Mesodermal cell (in vitro differentiated cells): Measurements from ENCODE around the gene RPS18.
"Not testable (repeated sequence)": the region's sequence is repeated elsewhere in the genome, so short reads cannot be mapped to it uniquely, and the experiment has no call there.

ENCODE experiments used
- H3K27ac ChIP-seq: 2 replicates; pipeline ENCODE4 v1.7.0; 2013; ENCODE audit warnings: mild to moderate bottlenecking, low read depth, low read length, moderate library complexity; ENCODE audit not compliant: severe bottlenecking
- H3K36me3 ChIP-seq: 2 replicates; pipeline ENCODE4 v1.7.1; 2013; ENCODE audit warnings: mild to moderate bottlenecking, low read length, moderate library complexity; ENCODE audit not compliant: control insufficient read depth, insufficient read depth
- H3K4me1 ChIP-seq: one replicate; pipeline ENCODE4 v1.7.1; 2013; ENCODE audit warnings: mild to moderate bottlenecking, low read length; ENCODE audit not compliant: insufficient read depth, control insufficient read depth, poor library complexity, severe bottlenecking
- H3K4me3 ChIP-seq: 2 replicates; pipeline ENCODE4 v1.7.0; 2013; ENCODE audit warnings: low read length, control low read depth, mild to moderate bottlenecking; ENCODE audit not compliant: insufficient read depth, poor library complexity, severe bottlenecking; ENCODE audit errors: extremely low read depth
- H3K9me3 ChIP-seq: 2 replicates; pipeline ENCODE4 v1.7.1; 2013; ENCODE audit warnings: mild to moderate bottlenecking, low read length, moderate library complexity; ENCODE audit not compliant: control insufficient read depth
- WGBS, 2 experiments: methylation state at CpG; one replicate each; pipeline ENCODE4 v1.1.5; 2013; ENCODE audit warnings: missing lambda C conversion rate in 2 of 2; ENCODE audit not compliant: insufficient coverage in 2 of 2; 5-methylcytosine and 5-hydroxymethylcytosine counted together

RPS18 gene

DNA sequence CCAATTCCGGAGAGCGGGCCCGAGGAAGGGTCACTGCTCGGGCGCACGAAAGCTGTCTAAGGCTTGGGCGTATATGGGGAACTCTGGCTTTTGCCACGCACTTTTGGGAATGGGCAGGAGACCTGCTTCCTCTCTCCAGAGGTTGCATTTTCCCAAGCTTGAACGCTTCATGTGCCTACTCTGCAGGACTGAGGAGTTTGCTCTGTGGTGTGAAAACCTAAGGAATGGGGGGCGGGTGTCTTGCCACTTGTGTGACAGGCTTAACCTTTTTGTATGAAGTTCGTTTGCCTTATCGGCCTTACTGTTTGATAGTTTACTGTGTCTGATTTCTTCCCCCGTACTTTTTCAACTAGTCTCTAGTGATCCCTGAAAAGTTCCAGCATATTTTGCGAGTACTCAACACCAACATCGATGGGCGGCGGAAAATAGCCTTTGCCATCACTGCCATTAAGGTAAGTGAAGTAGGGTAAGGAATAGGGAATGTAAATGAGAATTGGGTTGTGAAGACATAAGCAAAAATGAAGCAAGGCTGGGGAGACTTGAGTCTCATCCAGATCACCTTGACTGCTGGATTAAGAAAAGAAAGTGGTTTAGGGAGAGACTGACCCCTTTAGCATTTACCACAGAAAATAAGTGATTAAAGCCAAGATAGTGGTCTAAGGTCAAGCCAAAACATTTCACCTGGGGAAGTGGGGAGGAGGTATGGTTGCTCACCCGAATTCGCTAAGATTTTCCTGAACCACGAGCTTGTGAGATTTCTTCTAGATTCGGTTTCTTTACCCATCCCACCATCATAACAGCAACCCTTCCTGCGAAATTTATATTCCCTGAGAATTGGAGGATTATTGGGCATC, 627 bp downstream of the RPS18 start:
- WGBS, 2 experiments: 0% methylated on average over 2 to 15 of the region's 22 CpGs
- H3K36me3 ChIP-seq: peaks cover 68% of the 10 kb centered on the region

GRCh38 chr6:33273129-33273923, 1.5 kb downstream of the RPS18 start:
- Histone ChIP-seq H3K27ac (peak overlapping the region; percentile 43), H3K9me3 (no peaks in the 10 kb centered on the region), H3K4me3 (peak overlapping the region; percentile 69), H3K4me1 (peaks cover 25% of the 10 kb centered on the region), H3K36me3 (peaks cover 65% of the 10 kb centered on the region)
- 36 to 75% methylated on average over 5 to 6 of the region's 11 CpGs for WGBS, 2 experiments

More for the DNA sequence above, 627 bp downstream of the RPS18 start:
- Histone ChIP-seq H3K27ac (peak overlapping the region; percentile 94), H3K4me3 (peak overlapping the region; percentile 69), H3K4me1 (peaks cover 21% of the 10 kb centered on the region), H3K9me3 (no peaks in the 10 kb centered on the region)

DNA sequence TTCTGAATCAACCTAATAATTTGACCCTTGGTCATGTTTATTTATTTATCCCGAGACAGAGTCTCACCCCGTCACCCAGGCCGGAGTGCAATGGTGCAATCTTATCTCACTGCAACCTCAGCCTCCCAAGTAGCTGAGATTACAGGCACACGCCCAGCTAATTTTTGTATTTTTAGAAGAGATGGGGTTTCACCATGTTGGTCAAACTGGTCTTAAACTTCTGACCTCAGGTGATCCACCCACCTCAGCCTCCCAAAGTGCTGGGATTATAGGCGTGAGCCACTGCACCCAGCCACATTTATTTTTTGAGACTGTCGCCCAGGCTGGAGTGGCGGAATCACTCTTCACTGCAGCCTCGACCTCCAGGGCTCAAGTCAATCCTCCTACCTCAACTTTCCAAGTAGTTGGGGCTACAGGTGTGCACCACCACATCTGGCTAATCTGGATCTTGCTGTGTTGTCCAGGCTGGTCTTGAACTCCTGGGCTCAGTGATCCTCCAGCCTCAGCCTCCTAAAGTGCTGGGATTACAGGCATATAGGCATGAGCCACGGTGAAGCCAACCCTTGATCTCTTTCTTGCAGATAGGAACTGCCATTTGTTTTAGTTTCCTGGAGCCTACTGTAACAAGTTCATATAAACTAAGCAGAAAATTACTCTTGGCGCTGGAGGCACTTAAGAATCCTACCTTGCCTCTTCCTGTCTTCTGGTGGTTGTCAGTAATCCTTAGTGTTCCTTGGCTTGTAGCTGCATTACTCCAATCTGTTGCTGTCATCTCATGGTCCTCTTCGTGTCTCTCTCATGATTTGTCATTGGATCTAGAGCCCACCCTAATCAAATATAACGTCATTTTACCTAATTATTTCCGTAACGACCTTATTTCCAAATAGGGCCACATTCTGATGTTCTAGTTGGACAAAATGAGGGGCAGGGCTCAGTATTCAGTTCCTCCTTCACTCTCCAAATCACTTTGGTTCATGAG, 2.3 kb downstream of the RPS18 start:
- Histone ChIP-seq H3K36me3 (peaks cover 64% of the 10 kb centered on the region), H3K27ac (no peak overlapping the region), H3K4me3 (peak overlapping the region; percentile 69), H3K4me1 (peaks cover 25% of the 10 kb centered on the region), H3K9me3 (no peaks in the 10 kb centered on the region)
- 71 to 84% methylated on average over 6 to 10 of the region's 14 CpGs for WGBS, 2 experiments

GRCh38 chr6:33275795-33276580, 4.1 kb downstream of the RPS18 start:
- peak overlapping the region; percentile 79 for H3K27ac ChIP-seq
- H3K9me3 ChIP-seq: not testable (repeated sequence)
- peaks cover 72% of the 10 kb centered on the region for H3K36me3 ChIP-seq
- 74 to 83% methylated on average over 7 of the region's 16 CpGs for WGBS, 2 experiments
- H3K4me3 ChIP-seq: peak overlapping the region; percentile 49
- peaks cover 25% of the 10 kb centered on the region for H3K4me1 ChIP-seq

- Histone ChIP-seq H3K9me3 (no peaks in the 10 kb centered on the region), H3K27ac (peak overlapping the region; percentile 79), H3K4me1 (peaks cover 25% of the 10 kb centered on the region), H3K36me3 (peaks cover 77% of the 10 kb centered on the region), H3K4me3 (peak overlapping the region; percentile 49)
Observed at GRCh38 chr6:33276581-33276863, 4.6 kb downstream of the RPS18 start.

DNA sequence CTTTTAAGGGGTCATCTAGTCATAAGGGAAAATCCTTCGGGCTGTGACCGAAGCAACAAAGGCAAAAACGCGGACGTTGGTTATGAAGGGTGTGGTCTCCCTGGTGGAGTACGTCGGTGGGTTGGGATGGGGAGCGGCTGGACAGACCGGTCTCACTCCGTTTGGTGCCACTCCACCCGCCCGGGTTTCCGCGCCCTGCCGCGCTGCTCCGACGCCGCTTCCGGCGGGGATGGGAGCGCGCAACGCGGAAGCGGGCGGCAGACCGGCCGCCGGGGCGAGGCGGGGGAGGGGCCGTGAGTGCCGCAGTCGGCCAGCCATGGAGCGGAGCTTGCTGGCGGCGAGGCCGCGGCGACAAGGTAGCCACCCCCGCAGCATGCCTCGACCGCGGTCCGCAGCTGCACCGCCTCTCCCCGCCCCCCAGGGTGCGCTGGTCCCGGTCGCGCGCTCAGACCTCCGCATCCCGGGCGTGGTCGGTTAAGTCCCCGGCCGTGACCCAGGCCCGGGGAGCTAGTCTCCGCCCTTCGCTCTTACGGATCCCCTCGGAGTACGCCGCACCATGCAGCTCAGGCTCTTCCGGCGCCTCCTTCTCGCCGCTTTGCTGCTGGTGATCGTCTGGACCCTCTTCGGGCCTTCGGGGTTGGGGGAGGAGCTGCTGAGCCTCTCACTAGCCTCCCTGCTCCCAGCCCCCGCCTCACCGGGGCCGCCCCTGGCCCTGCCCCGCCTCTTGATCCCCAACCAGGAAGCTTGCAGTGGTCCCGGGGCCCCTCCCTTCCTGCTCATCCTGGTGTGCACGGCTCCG, 5.2 kb downstream of the RPS18 start, which contains the start of gene B3GALT4:
TSS of gene B3GALT4 (plus strand) at position 260 of the 799 bp plus-strand sequence. CDS start at position 557, 297 bp downstream.
- 1 to 2% methylated on average over 52 to 76 of the region's 80 CpGs for WGBS, 2 experiments
- Histone ChIP-seq H3K4me1 (peaks cover 25% of the 10 kb centered on the region), H3K9me3 (no peaks in the 10 kb centered on the region), H3K27ac (peak within 1 kb of the TSS; percentile 79), H3K4me3 (peak within 1 kb of the TSS; percentile 49), H3K36me3 (peaks cover 82% of the 10 kb centered on the region)

GRCh38 chr6:33277663-33278391, 6.0 kb downstream of the RPS18 start:
- H3K4me1 ChIP-seq: peaks cover 25% of the 10 kb centered on the region
- H3K9me3 ChIP-seq: no peaks in the 10 kb centered on the region
- peak overlapping the region; percentile 79 for H3K27ac ChIP-seq
- WGBS, 2 experiments: 60 to 62% methylated on average over 32 to 39 of the region's 39 CpGs
- peaks cover 84% of the 10 kb centered on the region for H3K36me3 ChIP-seq
- peak overlapping the region; percentile 49 for H3K4me3 ChIP-seq

DNA sequence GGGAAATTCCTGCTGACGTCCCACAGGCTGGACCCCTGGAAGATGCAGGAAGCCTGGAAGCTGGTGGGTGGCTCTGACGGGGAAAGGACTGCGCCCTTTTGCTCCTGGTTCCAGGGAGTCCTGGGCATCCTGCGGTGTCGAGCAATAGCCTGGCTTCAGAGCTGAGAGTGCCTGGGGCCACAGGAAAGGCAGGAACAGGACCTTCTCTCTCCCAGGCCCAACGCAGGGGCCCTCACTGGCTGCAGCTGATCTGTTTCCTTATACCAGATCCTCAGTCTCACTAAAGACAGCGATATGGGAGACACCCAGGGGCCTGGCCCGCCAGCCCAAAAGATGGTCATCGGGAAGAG, 6.5 kb downstream of the RPS18 start:
- WGBS, 2 experiments: 89 to 97% methylated on average over 6 of the region's 9 CpGs
- peaks cover 83% of the 10 kb centered on the region for H3K36me3 ChIP-seq
- no peaks in the 10 kb centered on the region for H3K9me3 ChIP-seq
- H3K27ac ChIP-seq: no peak overlapping the region
- no peak overlapping the region for H3K4me3 ChIP-seq
- H3K4me1 ChIP-seq: peaks cover 25% of the 10 kb centered on the region

GRCh38 chr6:33278810-33279209, 6.9 kb downstream of the RPS18 start:
- Histone ChIP-seq H3K4me3 (no peak overlapping the region), H3K4me1 (peaks cover 25% of the 10 kb centered on the region), H3K27ac (no peak overlapping the region), H3K9me3 (no peaks in the 10 kb centered on the region), H3K36me3 (peaks cover 83% of the 10 kb centered on the region)
- WGBS, 2 experiments: 90 to 100% methylated on average over 1 to 2 of the region's 3 CpGs
